Measurements from ENCODE around the gene IGHMBP2.

The IGHMBP2 gene

GRCh38 chr11:68988491-68988890 is 84.8 kb downstream of the IGHMBP2 start:
- POLR2A ChIA-PET (ENCODE audit: low non-redundant PET) = no interaction called here
- TF ChIP-seq, protein P1, sequence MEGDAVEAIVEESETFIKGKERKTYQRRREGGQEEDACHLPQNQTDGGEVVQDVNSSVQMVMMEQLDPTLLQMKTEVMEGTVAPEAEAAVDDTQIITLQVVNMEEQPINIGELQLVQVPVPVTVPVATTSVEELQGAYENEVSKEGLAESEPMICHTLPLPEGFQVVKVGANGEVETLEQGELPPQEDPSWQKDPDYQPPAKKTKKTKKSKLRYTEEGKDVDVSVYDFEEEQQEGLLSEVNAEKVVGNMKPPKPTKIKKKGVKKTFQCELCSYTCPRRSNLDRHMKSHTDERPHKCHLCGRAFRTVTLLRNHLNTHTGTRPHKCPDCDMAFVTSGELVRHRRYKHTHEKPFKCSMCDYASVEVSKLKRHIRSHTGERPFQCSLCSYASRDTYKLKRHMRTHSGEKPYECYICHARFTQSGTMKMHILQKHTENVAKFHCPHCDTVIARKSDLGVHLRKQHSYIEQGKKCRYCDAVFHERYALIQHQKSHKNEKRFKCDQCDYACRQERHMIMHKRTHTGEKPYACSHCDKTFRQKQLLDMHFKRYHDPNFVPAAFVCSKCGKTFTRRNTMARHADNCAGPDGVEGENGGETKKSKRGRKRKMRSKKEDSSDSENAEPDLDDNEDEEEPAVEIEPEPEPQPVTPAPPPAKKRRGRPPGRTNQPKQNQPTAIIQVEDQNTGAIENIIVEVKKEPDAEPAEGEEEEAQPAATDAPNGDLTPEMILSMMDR (conservative IDR thresholded peaks at IDR 0.05; ENCODE audit: low read depth) = no peak
- H3K27ac ChIP-seq = no peak overlapping the region
- CTCF ChIA-PET = no interaction called here
- DNase-seq (ENCODE audit: low spot score) = no peak
